K562 (cell line): ENCODE measurements around the gene ZBTB49. TPM values are rescaled to one million over a fixed set of nuclear protein-coding genes. Genes with fewer than 3 reads are reported as not detected.

Source experiments
- ATAC-seq: fragments of 200-7000 bp; cut with Tn5 transposase; 3 replicates; pipeline ENCODE4 v1.9.1; 2020; ENCODE audit warnings: moderate library complexity
- BruUV-seq: library from RNA; stranded (reverse); fragments of 400-500 nt; replicated peaks from 2 replicates; lab custom pipeline; 2021; lab: Mats Ljungman, UMichigan
- CTCF ChIA-PET: fragments of 300-600 bp; formaldehyde crosslinking; extraction: SDS; loops from one replicate; lab custom pipeline; 2021; ENCODE audit warnings: low intra/inter-chr PET ratio; lab: Yijun Ruan, JAX
- POLR2A ChIA-PET: fragments of 300-600, 350-650 bp; sonication (Branson Sonifier 250); formaldehyde crosslinking; extraction: SDS; loops from one replicate; lab custom pipeline; 2021; ENCODE audit warnings: antibody characterized with exemption, inconsistent platforms; lab: Yijun Ruan, JAX
- DNase-seq, 4 experiments: peaks; one replicate each; pipeline versions ENCODE4 v3.0.0 to v3.0.0-alpha.2; 2011 to 2018; ENCODE audit warnings: low spot score in 3 of 4, mixed read lengths in 3 of 4; ENCODE audit errors: extremely low read depth in 1 of 4
- FAIRE-seq: peaks from 2 replicates; lab custom pipeline; 2011; peaks lifted over from hg19 to GRCh38; lab: Jason Lieb, UNC
- H2AFZ ChIP-seq: 2 replicates; pipeline ENCODE4 v1.6.0; 2011; ENCODE audit warnings: low read depth, low read length, control low read depth, inconsistent platforms
- H3K27ac ChIP-seq: fragments of 200-600 bp; 3 replicates; pipeline ENCODE4 v1.8.0; 2011; ENCODE audit warnings: low read depth, mild to moderate bottlenecking, control low read depth, inconsistent platforms, low read length, moderate library complexity, mixed read lengths; ENCODE audit errors: extremely low read depth
- H3K27me3 ChIP-seq, 2 experiments: fragments of 300-600 bp in 1 of 2; 2 replicates in 1 of 2; 3 replicates in 1 of 2; pipeline versions ENCODE4 v1.6.0 to v1.8.0; 2011; ENCODE audit warnings: inconsistent platforms in 2 of 2, low read length in 2 of 2, mild to moderate bottlenecking in 1 of 2, mixed read lengths in 1 of 2, moderate library complexity in 1 of 2; ENCODE audit not compliant: control insufficient read depth in 2 of 2, insufficient read depth in 2 of 2
- H3K36me3 ChIP-seq: fragments of 300-600 bp; 3 replicates; pipeline ENCODE4 v1.8.0; 2011; ENCODE audit warnings: mild to moderate bottlenecking, low read length, inconsistent platforms; ENCODE audit not compliant: control insufficient read depth, insufficient read depth
- H3K4me1 ChIP-seq, 2 experiments: fragments of 200-600 bp in 1 of 2; replicated peaks in 1 of 2; 2 replicates in 1 of 2; 3 replicates in 1 of 2; pipeline versions ENCODE4 v1.5.1 to v1.8.0; 2011; ENCODE audit warnings: inconsistent platforms in 2 of 2, low read length in 2 of 2, mild to moderate bottlenecking in 1 of 2, mixed read lengths in 1 of 2, moderate library complexity in 1 of 2; ENCODE audit not compliant: control insufficient read depth in 2 of 2, insufficient read depth in 2 of 2
- H3K4me2 ChIP-seq: 2 replicates; pipeline ENCODE4 v1.6.1; 2011; ENCODE audit warnings: low read length, control low read depth, inconsistent platforms, mixed read lengths; ENCODE audit not compliant: insufficient read depth
- H3K4me3 ChIP-seq: fragments of 200-600 bp; sonication (generic), shearing (Covaris generic); 2 replicates; pipeline ENCODE4 v1.5.1; 2016; ENCODE audit warnings: control low read depth, inconsistent platforms
- H3K79me2 ChIP-seq: fragments of 200-600 bp; 3 replicates; pipeline ENCODE4 v1.8.0; 2011; ENCODE audit warnings: low read length, inconsistent platforms; ENCODE audit not compliant: control insufficient read depth, insufficient read depth
- H3K9ac ChIP-seq, 2 experiments: 2 replicates each; pipeline versions ENCODE4 v1.6.0 to v1.6.1; 2011; ENCODE audit warnings: low read depth in 2 of 2, low read length in 2 of 2, control low read depth in 1 of 2, inconsistent platforms in 1 of 2, mild to moderate bottlenecking in 1 of 2, mixed read lengths in 1 of 2; ENCODE audit not compliant: insufficient read depth in 1 of 2
- H3K9me1 ChIP-seq: one replicate; pipeline ENCODE4 v1.6.0; 2011; ENCODE audit warnings: inconsistent platforms, mild to moderate bottlenecking, low read length, moderate library complexity; ENCODE audit not compliant: control insufficient read depth, insufficient read depth
- H3K9me3 ChIP-seq: replicated peaks from 2 replicates; pipeline ENCODE4 v1.5.1; 2011; ENCODE audit warnings: low read depth, low read length, inconsistent platforms; ENCODE audit not compliant: control insufficient read depth, insufficient read depth
- H4K20me1 ChIP-seq: replicated peaks from 2 replicates; pipeline ENCODE4 v1.6.1; 2011; ENCODE audit warnings: low read length, inconsistent platforms, mixed read lengths; ENCODE audit not compliant: control insufficient read depth, insufficient read depth
- ARID3A ChIP-seq: IDR thresholded peaks from 2 replicates; pipeline ENCODE4 v1.6.1; 2012; ENCODE audit warnings: low read depth, low read length, improper control_type of control experiment, borderline replicate concordance
- ATF1 ChIP-seq, 2 experiments: fragments of 450-650 bp in 1 of 2; IDR thresholded peaks; 2 replicates each; pipeline ENCODE4 v1.6.1; 2016; ENCODE audit warnings: missing compliant biosample characterization in 1 of 2, missing genetic modification characterization in 1 of 2
- CBX3 ChIP-seq, 2 experiments: IDR thresholded peaks; 1 replicate in 1 of 2; 2 replicates in 1 of 2; pipeline ENCODE4 v1.6.1; 2012; ENCODE audit warnings: inconsistent platforms in 2 of 2, low read length in 2 of 2, borderline replicate concordance in 1 of 2, control low read depth in 1 of 2
- CREBBP ChIP-seq: IDR thresholded peaks from one replicate; pipeline ENCODE4 v1.6.1; 2012; ENCODE audit warnings: low read depth, mild to moderate bottlenecking, control low read depth, inconsistent platforms, low read length
- EP300 ChIP-seq: IDR thresholded peaks from 2 replicates; pipeline ENCODE4 v1.6.1; 2012; ENCODE audit warnings: low read length, improper control_type of control experiment
- EWSR1 ChIP-seq: fragments of 450-650 bp; IDR thresholded peaks from 2 replicates; pipeline ENCODE4 v1.6.1; 2018; ENCODE audit warnings: borderline replicate concordance, mild to moderate bottlenecking, low read depth, moderate library complexity; ENCODE audit not compliant: partially characterized antibody
- FUS ChIP-seq: fragments of 200-400 bp; formaldehyde crosslinking; optimal IDR thresholded peaks from 2 replicates; pipeline ENCODE3; 2017; ENCODE audit warnings: low read depth, low read length
- GABPA ChIP-seq: fragments of 200-800 bp; sonication (Bioruptor generic); conservative IDR thresholded peaks from 2 replicates; pipeline ENCODE4 v1.6.1; 2016; ENCODE audit warnings: low read depth, missing genetic modification characterization, missing compliant biosample characterization
- HIVEP1 ChIP-seq: fragments of 250-450 bp; sonication (Bioruptor Pico); IDR thresholded peaks from 2 replicates; pipeline ENCODE4 v1.4.0; 2020; ENCODE audit warnings: mild to moderate bottlenecking
- KHSRP ChIP-seq: fragments of 450-650 bp; IDR thresholded peaks from 2 replicates; pipeline ENCODE4 v1.6.1; 2017
- MTA2 ChIP-seq: fragments of 450-650 bp; IDR thresholded peaks from 2 replicates; pipeline ENCODE4 v1.6.1; 2016; ENCODE audit warnings: low read depth
- NCOA2 ChIP-seq, 2 experiments: fragments of 450-650 bp; IDR thresholded peaks; 2 replicates each; pipeline ENCODE4 v1.6.1; 2018; ENCODE audit warnings: mild to moderate bottlenecking in 2 of 2, moderate library complexity in 1 of 2; ENCODE audit not compliant: partially characterized antibody in 2 of 2
- POLR3A ChIP-seq: IDR thresholded peaks from 2 replicates; pipeline ENCODE4 v1.6.1; 2011; ENCODE audit warnings: borderline replicate concordance, mild to moderate bottlenecking, moderate library complexity; ENCODE audit not compliant: insufficient read length, insufficient read depth; ENCODE audit errors: extremely low read depth
- PTTG1 ChIP-seq: fragments of 450-650 bp; IDR thresholded peaks from 2 replicates; pipeline ENCODE4 v1.6.1; 2016; ENCODE audit warnings: low read depth, mild to moderate bottlenecking, missing genetic modification characterization, missing compliant biosample characterization
- SMAD3 ChIP-seq: fragments of 450-650 bp; formaldehyde crosslinking; conservative IDR thresholded peaks from 2 replicates; pipeline ENCODE4 v1.4.0; 2020; ENCODE audit warnings: mild to moderate bottlenecking
- SRSF7 ChIP-seq: fragments of 200-400 bp; formaldehyde crosslinking; optimal IDR thresholded peaks from 2 replicates; pipeline ENCODE3; 2017; ENCODE audit warnings: mild to moderate bottlenecking, low read depth, low read length
- TCF7L2 ChIP-seq: fragments of 150-350 bp; IDR thresholded peaks from 2 replicates; pipeline ENCODE4 v1.6.1; 2016; ENCODE audit warnings: low read depth, mild to moderate bottlenecking, low read length, moderate library complexity
- USF1 ChIP-seq: sonication (generic); formaldehyde crosslinking; IDR thresholded peaks from 2 replicates; pipeline ENCODE4 v1.9.0; 2022; ENCODE audit warnings: mild to moderate bottlenecking, missing genetic modification reagents
- ZNF280B ChIP-seq: fragments of 250-450 bp; sonication (Bioruptor Pico); IDR thresholded peaks from 2 replicates; pipeline ENCODE4 v1.5.1; 2021; ENCODE audit warnings: mild to moderate bottlenecking
- ZNF3 ChIP-seq: fragments of 250-450 bp; sonication (Bioruptor Pico); IDR thresholded peaks from 2 replicates; pipeline ENCODE4 v1.5.0; 2021; ENCODE audit warnings: mild to moderate bottlenecking, moderate library complexity
- WGBS: fragments of 100-300 bp; shearing (Covaris generic); methylation state at CpG from one replicate; pipeline ENCODE4 v1.1.6; 2016; ENCODE audit warnings: low coverage, mixed read lengths; ENCODE audit not compliant: insufficient coverage; ENCODE audit errors: missing lambda C conversion rate; 5-methylcytosine and 5-hydroxymethylcytosine counted together
- in situ Hi-C: fragments of 300-500 bp; cut with MboI; formaldehyde crosslinking; loops from 4 replicates; pipeline ENCODE4 v1.15.0; 2018; ENCODE audit warnings: inconsistent platforms, mixed read lengths
- intact Hi-C: fragments of 100-400 bp; cut with micrococcal nuclease; formaldehyde crosslinking; loops from 2 replicates; pipeline ENCODE4 v1.14.2; 2022
- polyA plus RNA-seq, 8 experiments: library from polyadenylated mRNA; depleted of rRNA in 4 of 8; stranded (reverse) in 5 of 8; unstranded in 3 of 8; fragments of >200 nt; fragmentation: Nextera tagmentation in 2 of 8; fragmentation: Illumina TruSeq in 1 of 8; extraction: Ambion mirVana in 2 of 8; extraction: Trizol in 1 of 8; gene quantifications; 2 replicates each; pipeline versions ENCODE4 v1.2.1 to v1.2.3, GENCODE V29; 2011 to 2014; ENCODE audit warnings: inconsistent platforms in 1 of 8, missing spikeins in 1 of 8
- total RNA-seq, 7 experiments: library from RNA; depleted of rRNA in 6 of 7; stranded (reverse); fragments of >200 nt in 6 of 7; fragmentation: Illumina TruSeq in 2 of 7; extraction: Trizol in 2 of 7; gene quantifications; 2 replicates each; pipeline versions ENCODE4 v1.2.1 to v1.2.3, GENCODE V29; 2011 to 2021; ENCODE audit warnings: low replicate concordance in 1 of 7

Gene ZBTB49
- total and polyA plus RNA-seq, 9 of the 15 experiments (the other 6 are each of a cell fraction or from before 2014, with no cell fraction given): 0.49 to 8.0 (median 4.2) TPM

GRCh38 chr4:4268776-4269175 lies 21.3 kb upstream of the ZBTB49 start (continued):
- TF ChIP-seq ARID3A (no peak), CBX3 (IDR thresholded peaks at IDR 0.05; ENCODE audit: borderline replicate concordance in 1 of 2, low read length in 2 of 2) (no peak), USF1 (CRISPR knock-in tag) (no peak), SRSF7 (no peak), ZNF3 (CRISPR knock-in tag) (no peak), NCOA2 (IDR thresholded peaks at IDR 0.05; ENCODE audit: partially characterized antibody in 2 of 2) (no peak), CREBBP (no peak)
- TF ChIP-seq, all 486 proteins: peak for 0

- no TSS peak for BruUV-seq
- ChIA-PET POLR2A (no interaction called here), CTCF (no interaction called here)
- Histone ChIP-seq H3K9ac (peak overlapping the region in 1 of 2 experiments; percentile 39; a peak in 1 of 4 replicates), H3K36me3 (peaks cover 73% of the 10 kb centered on the region), H3K79me2 (no peaks in the 10 kb centered on the region), H3K4me1 (no peaks in the 10 kb centered on the region), H3K4me2 (no peak overlapping the region), H3K27me3 (peaks cover 0 to 10% of the 10 kb centered on the region in 2 experiments; a peak in 2 of 5 replicates), H3K4me3 (no peak overlapping the region), H2AFZ (no peak overlapping the region), H3K9me3 (no peaks in the 10 kb centered on the region), H3K27ac (no peak overlapping the region), H3K9me1 (no peaks in the 10 kb centered on the region), H4K20me1 (no peaks in the 10 kb centered on the region; the same call in 1 of the 2 replicates)
- DNase-seq (no peak), FAIRE-seq (peak; percentile 35), ATAC-seq (no peak)
- WGBS: 97% methylated on average over 11 of the region's 11 CpGs
- intact Hi-C loops (no loop called here), in situ Hi-C loops (no loop called here)
- TF ChIP-seq HIVEP1 (CRISPR knock-in tag) (no peak), TCF7L2 (no peak), MTA2 (no peak), EWSR1 (no peak), ATF1 (CRISPR knock-in tag; IDR thresholded peaks at IDR 0.05) (no peak), ATF1 (tag; IDR thresholded peaks at IDR 0.05) (no peak), KHSRP (no peak), POLR3A (no peak), GABPA (no peak), ZNF280B (CRISPR knock-in tag) (no peak), FUS (no peak), PTTG1 (tag) (no peak), SMAD3 (no peak), EP300 (no peak)
Measured at GRCh38 chr4:4269331-4269731, 20.7 kb upstream of the ZBTB49 start.
